Ectodermal cell (in vitro differentiated cells): ENCODE measurements around the gene SPPL3.
"Not testable (repeated sequence)": the region's sequence is repeated elsewhere in the genome, so short reads cannot be mapped to it uniquely, and the experiment has no call there.

ENCODE experiments used
- H3K27ac ChIP-seq: 2 replicates; pipeline ENCODE4 v1.7.0; 2013; ENCODE audit warnings: mild to moderate bottlenecking, low read depth, low read length; ENCODE audit not compliant: insufficient read depth, poor library complexity, severe bottlenecking
- H3K27me3 ChIP-seq: 2 replicates; pipeline ENCODE4 v1.7.0; 2013; ENCODE audit warnings: mild to moderate bottlenecking, low read length; ENCODE audit not compliant: insufficient read depth, control insufficient read depth, poor library complexity, severe bottlenecking
- H3K36me3 ChIP-seq: one replicate; pipeline ENCODE4 v1.7.0; 2013; ENCODE audit warnings: low read length; ENCODE audit not compliant: control insufficient read depth, insufficient read depth
- H3K4me1 ChIP-seq: one replicate; pipeline ENCODE4 v1.7.0; 2013; ENCODE audit warnings: low read length; ENCODE audit not compliant: control insufficient read depth, insufficient read depth
- H3K4me3 ChIP-seq: 2 replicates; pipeline ENCODE4 v1.7.0; 2013; ENCODE audit warnings: low read depth, low read length, control low read depth; ENCODE audit not compliant: insufficient read depth
- H3K9me3 ChIP-seq: 2 replicates; pipeline ENCODE4 v1.7.0; 2013; ENCODE audit warnings: mild to moderate bottlenecking, low read length, moderate library complexity; ENCODE audit not compliant: control insufficient read depth
- WGBS, 2 experiments: methylation state at CpG; one replicate each; pipeline ENCODE4 v1.1.7; 2013; ENCODE audit warnings: missing lambda C conversion rate in 2 of 2; 5-methylcytosine and 5-hydroxymethylcytosine counted together

SPPL3 gene

DNA sequence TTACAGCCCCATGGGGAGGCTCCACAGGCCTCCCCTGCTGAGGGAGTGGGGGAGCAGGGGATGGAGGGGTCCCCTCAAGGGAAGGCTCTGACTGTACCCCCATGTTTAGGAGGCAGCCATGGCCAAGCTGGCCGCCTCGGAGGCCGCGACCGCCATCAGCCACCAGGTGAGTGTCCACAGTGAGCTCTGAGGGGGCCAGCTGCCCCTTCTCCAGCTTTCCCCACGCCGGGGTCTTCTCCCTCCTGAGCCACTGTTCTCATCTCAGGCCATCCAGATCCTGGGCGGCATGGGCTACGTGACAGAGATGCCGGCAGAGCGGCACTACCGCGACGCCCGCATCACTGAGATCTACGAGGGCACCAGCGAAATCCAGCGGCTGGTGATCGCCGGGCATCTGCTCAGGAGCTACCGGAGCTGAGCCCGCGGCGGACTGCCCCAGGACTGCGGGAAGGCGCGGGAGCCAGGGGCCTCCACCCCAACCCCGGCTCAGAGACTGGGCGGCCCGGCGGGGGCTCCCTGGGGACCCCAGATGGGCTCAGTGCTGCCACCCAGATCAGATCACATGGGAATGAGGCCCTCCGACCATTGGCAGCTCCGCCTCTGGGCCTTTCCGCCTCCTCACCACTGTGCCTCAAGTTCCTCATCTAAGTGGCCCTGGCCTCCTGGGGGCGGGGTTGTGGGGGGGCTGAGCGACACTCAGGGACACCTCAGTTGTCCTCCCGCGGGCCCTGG is 165.0 kb downstream of the SPPL3 start:
- Histone ChIP-seq H3K9me3 (no peaks in the 10 kb centered on the region), H3K27ac (no peak overlapping the region), H3K4me3 (no peak overlapping the region), H3K36me3 (no peaks in the 10 kb centered on the region), H3K4me1 (no peaks in the 10 kb centered on the region), H3K27me3 (no peaks in the 10 kb centered on the region)
- 94 to 95% methylated on average over 38 of the region's 38 CpGs for WGBS, 2 experiments

DNA sequence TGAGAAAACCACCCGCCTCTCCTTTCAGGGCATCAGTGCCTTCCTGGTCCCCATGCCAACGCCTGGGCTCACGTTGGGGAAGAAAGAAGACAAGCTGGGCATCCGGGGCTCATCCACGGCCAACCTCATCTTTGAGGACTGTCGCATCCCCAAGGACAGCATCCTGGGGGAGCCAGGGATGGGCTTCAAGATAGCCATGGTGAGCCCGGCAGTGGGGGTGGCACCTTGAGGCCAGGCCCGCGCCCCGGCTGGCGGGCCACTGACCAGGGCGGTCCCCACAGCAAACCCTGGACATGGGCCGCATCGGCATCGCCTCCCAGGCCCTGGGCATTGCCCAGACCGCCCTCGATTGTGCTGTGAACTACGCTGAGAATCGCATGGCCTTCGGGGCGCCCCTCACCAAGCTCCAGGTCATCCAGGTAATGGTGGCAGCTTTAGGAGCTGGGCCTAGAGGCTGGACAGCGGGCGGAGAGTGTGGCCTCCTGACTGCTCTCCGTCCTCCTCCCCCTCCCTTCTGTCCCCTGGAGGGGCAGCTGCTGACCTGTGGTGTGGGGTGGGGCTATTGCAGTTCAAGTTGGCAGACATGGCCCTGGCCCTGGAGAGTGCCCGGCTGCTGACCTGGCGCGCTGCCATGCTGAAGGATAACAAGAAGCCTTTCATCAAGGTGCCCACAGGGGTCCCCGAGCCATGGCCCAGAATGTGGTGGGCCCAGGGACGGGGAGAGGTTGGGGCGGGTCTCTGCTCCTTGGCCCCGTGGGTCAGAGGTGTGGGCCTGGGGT is 165.7 kb downstream of the SPPL3 start:
- Histone ChIP-seq H3K36me3 (no peaks in the 10 kb centered on the region), H3K4me1 (no peaks in the 10 kb centered on the region), H3K27ac (no peak overlapping the region), H3K4me3 (no peak overlapping the region), H3K9me3 (no peaks in the 10 kb centered on the region), H3K27me3 (no peaks in the 10 kb centered on the region)
- 90 to 91% methylated on average over 31 of the region's 31 CpGs for WGBS, 2 experiments

GRCh38 chr12:120737557-120738251 is 166.5 kb downstream of the SPPL3 start:
- WGBS, 2 experiments = 87 to 88% methylated on average over 25 of the region's 25 CpGs
- Histone ChIP-seq H3K36me3 (no peaks in the 10 kb centered on the region), H3K27ac (no peak overlapping the region), H3K27me3 (no peaks in the 10 kb centered on the region), H3K4me3 (no peak overlapping the region), H3K4me1 (no peaks in the 10 kb centered on the region), H3K9me3 (no peaks in the 10 kb centered on the region)

DNA sequence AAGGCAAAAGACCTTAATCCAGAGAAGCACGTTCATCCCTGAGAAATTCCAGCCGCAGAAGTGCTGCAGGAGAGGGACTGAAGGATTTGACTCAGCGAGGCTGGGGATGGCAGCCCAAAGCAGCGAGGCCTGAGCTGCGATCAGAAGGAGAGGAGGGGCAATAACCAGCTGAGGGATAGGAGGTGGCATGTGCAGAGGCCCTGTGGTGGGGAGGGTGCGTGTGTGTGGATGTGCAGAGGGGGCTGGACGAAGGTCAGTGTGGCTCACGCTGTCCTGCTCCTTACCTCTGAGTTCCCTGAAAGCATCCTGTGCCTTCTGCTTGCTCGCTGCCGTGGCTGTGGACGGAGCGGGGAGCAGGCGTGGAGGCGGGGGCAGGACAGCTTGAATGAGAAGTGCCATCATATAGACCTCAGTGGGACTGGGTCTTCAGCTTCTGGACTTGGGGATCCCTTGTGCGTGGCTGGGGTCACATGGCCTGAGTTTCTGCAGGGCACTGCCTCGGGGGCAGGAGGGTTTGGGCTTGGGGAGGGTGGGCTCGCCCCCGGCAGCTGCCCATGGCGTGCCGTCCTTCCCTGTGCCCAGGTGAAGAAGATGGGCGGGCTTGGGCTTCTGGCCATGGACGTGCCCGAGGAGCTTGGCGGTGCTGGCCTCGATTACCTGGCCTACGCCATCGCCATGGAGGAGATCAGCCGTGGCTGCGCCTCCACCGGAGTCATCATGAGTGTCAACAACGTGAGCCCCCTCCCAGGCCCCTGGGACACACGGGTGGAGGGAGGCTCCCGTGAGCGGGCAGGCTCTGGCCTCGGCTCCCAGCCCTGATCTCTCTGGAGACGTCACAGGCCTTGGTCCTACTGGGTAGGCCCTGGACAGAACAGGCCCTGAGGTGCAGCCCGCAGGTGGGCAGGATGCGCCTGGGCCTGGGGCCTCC is 167.5 kb downstream of the SPPL3 start:
- Histone ChIP-seq H3K36me3 (no peaks in the 10 kb centered on the region), H3K27me3 (no peaks in the 10 kb centered on the region), H3K27ac (no peak overlapping the region), H3K4me1 (no peaks in the 10 kb centered on the region), H3K4me3 (no peak overlapping the region), H3K9me3 (no peaks in the 10 kb centered on the region)
- WGBS, 2 experiments = 93 to 95% methylated on average over 38 of the region's 38 CpGs

- 92 to 93% methylated on average over 2 of the region's 3 CpGs for WGBS, 2 experiments
- H3K4me3 ChIP-seq = no peak overlapping the region
- H3K4me1 ChIP-seq = no peaks in the 10 kb centered on the region
- no peaks in the 10 kb centered on the region for H3K27me3 ChIP-seq
- H3K27ac ChIP-seq = no peak overlapping the region
- H3K9me3 ChIP-seq = no peaks in the 10 kb centered on the region
- H3K36me3 ChIP-seq = no peaks in the 10 kb centered on the region
These were observed 169.0 kb downstream of the SPPL3 start for GRCh38 chr12:120735181-120735580.

DNA sequence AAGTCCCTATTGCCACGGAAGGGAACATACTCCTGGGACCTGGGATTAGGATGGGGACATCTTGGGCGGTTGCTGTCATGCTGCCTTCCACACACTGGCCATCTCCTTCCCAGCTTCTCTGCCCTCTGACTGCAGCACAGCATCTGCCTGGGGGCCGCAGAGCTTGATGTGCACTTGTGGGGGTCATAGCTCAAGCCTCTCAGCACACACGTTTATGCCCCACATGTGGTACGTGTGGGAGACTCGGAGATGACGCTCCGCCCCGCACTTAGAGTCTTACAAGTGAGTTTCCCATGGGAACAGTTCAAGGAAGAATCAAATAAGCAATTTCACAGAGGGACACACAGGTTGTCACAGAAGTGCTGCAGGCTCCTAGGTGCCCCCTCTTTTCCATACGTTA is 169.9 kb downstream of the SPPL3 start:
- Histone ChIP-seq H3K9me3 (no peaks in the 10 kb centered on the region), H3K27me3 (no peaks in the 10 kb centered on the region), H3K36me3 (no peaks in the 10 kb centered on the region), H3K27ac (no peak overlapping the region), H3K4me3 (no peak overlapping the region), H3K4me1 (no peaks in the 10 kb centered on the region)
- 95% methylated on average over 10 of the region's 10 CpGs for WGBS, 2 experiments

DNA sequence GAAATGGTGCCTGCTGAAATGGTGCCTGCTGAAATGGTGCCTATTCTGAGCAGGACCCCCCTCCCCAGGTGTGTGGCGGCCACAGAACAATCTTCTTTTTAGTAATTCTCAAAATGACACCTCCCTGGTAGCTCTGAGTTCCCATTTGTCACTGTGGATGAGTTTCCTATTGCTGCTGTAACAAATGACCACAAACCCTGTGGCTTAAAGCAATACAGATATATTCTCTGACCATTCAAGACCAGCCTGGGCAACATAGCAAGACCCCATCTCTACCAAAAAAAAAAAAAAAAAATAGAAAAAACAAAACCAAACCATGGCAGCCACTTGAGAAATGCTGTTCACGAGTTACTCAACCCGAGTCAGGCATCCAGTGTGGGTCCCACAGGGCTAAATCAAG is 170.6 kb downstream of the SPPL3 start:
- 88 to 89% methylated on average over 3 of the region's 3 CpGs for WGBS, 2 experiments
- H3K27ac ChIP-seq = no peak overlapping the region
- H3K4me1 ChIP-seq = no peaks in the 10 kb centered on the region
- no peaks in the 10 kb centered on the region for H3K27me3 ChIP-seq
- no peak overlapping the region for H3K4me3 ChIP-seq
- H3K36me3 ChIP-seq = no peaks in the 10 kb centered on the region
- no peaks in the 10 kb centered on the region for H3K9me3 ChIP-seq

GRCh38 chr12:120732198-120732597 is 172.0 kb downstream of the SPPL3 start:
- not testable (repeated sequence) for H3K9me3 ChIP-seq, H3K4me1 ChIP-seq, H3K4me3 ChIP-seq, H3K27ac ChIP-seq, H3K36me3 ChIP-seq, H3K27me3 ChIP-seq
- 91 to 97% methylated on average over 35 of the region's 35 CpGs for WGBS, 2 experiments

GRCh38 chr12:120726961-120727360 is 177.2 kb downstream of the SPPL3 start:
- H3K9me3 ChIP-seq = no peaks in the 10 kb centered on the region
- no peak overlapping the region for H3K4me3 ChIP-seq
- H3K27ac ChIP-seq = no peak overlapping the region
- peaks cover 9% of the 10 kb centered on the region for H3K36me3 ChIP-seq
- H3K4me1 ChIP-seq = peaks cover 4% of the 10 kb centered on the region
- 96% methylated on average over 9 of the region's 9 CpGs for WGBS, 2 experiments
- H3K27me3 ChIP-seq = peaks cover 10% of the 10 kb centered on the region
